Natural killer cell (primary cell): ENCODE measurements around the gene MST1. TPM values are rescaled to one million over a fixed set of nuclear protein-coding genes. Genes with fewer than 3 reads are reported as not detected.

Source experiments
- ATAC-seq, 3 donors: fragments of 150-1000 bp in 2 of 3; fragments of 200-7000 bp in 1 of 3; cut with Tn5 transposase; 1 replicate in 1 of 3; 2 replicates in 2 of 3; pipeline ENCODE4 v1.10.0; 2021; ENCODE audit warnings: mild to moderate bottlenecking in 2 of 3, moderate library complexity in 2 of 3
- DNase-seq, 2 donors: peaks; one replicate each; pipeline versions ENCODE4 v3.0.0 to v3.0.0-alpha.2; 2013 to 2021; ENCODE audit warnings: mixed read lengths in 1 of 2
- H3K27ac ChIP-seq: one replicate; pipeline ENCODE4 v1.5.1; 2013; ENCODE audit warnings: mild to moderate bottlenecking, low read length
- H3K27me3 ChIP-seq: one replicate; pipeline ENCODE4 v1.6.1; 2013; ENCODE audit warnings: low read length; ENCODE audit not compliant: control insufficient read depth, insufficient read depth
- H3K36me3 ChIP-seq: one replicate; pipeline ENCODE4 v1.6.1; 2013; ENCODE audit warnings: low read length; ENCODE audit not compliant: control insufficient read depth, insufficient read depth
- H3K4me1 ChIP-seq: one replicate; pipeline ENCODE4 v1.6.1; 2013; ENCODE audit warnings: low read length; ENCODE audit not compliant: control insufficient read depth, insufficient read depth
- H3K4me3 ChIP-seq: one replicate; pipeline ENCODE4 v1.5.1; 2013; ENCODE audit warnings: low read length
- H3K9me3 ChIP-seq: one replicate; pipeline ENCODE4 v1.6.1; 2013; ENCODE audit warnings: low read length; ENCODE audit not compliant: control insufficient read depth, insufficient read depth
- H3K27ac Mint-ChIP-seq, 2 donors: one replicate each; pipeline ENCODE4 v1.8.0; 2022; ENCODE audit warnings: mild to moderate bottlenecking in 2 of 2, mixed read lengths in 2 of 2, moderate library complexity in 1 of 2
- H3K27me3 Mint-ChIP-seq, 2 donors: one replicate each; pipeline ENCODE4 v1.8.0; 2022; ENCODE audit warnings: low read depth in 2 of 2, mixed read lengths in 2 of 2
- H3K36me3 Mint-ChIP-seq: one replicate; pipeline ENCODE4 v1.8.0; 2022; ENCODE audit warnings: mixed read lengths
- H3K4me1 Mint-ChIP-seq, 2 donors: one replicate each; pipeline ENCODE4 v1.8.0; 2022; ENCODE audit warnings: mixed read lengths in 2 of 2
- H3K4me3 Mint-ChIP-seq: one replicate; pipeline ENCODE4 v1.8.0; 2022; ENCODE audit warnings: mild to moderate bottlenecking, moderate library complexity, mixed read lengths
- H3K9me3 Mint-ChIP-seq, 2 donors: one replicate each; pipeline ENCODE4 v1.8.0; 2022; ENCODE audit warnings: mixed read lengths in 2 of 2
- WGBS: methylation state at CpG from one replicate; pipeline ENCODE4 v1.1.7; 2013; ENCODE audit warnings: missing lambda C conversion rate; ENCODE audit not compliant: insufficient coverage; 5-methylcytosine and 5-hydroxymethylcytosine counted together
- intact Hi-C: fragments of 100-400 bp; cut with micrococcal nuclease; formaldehyde crosslinking; loops from one replicate; pipeline ENCODE4 v1.14.2; 2022
- total RNA-seq, 4 donors: library from RNA; stranded (reverse); fragments of 120-200 nt in 1 of 4; gene quantifications; one replicate each; pipeline versions ENCODE4 v1.2.3 to v1.2.4, GENCODE V29; 2013 to 2022
- TF ChIP-seq, protein P1 (sequence below): fragments of 200-600 bp; IDR thresholded peaks from one replicate; pipeline ENCODE4 v1.8.0; 2022; ENCODE audit warnings: antibody characterized with exemption

MST1 gene
- total RNA-seq, 3 donors from 2014 or later (not counting 1 experiment from before 2014, with no cell fraction given) = 9.5 to 19.1 (median 15.2) TPM

DNA sequence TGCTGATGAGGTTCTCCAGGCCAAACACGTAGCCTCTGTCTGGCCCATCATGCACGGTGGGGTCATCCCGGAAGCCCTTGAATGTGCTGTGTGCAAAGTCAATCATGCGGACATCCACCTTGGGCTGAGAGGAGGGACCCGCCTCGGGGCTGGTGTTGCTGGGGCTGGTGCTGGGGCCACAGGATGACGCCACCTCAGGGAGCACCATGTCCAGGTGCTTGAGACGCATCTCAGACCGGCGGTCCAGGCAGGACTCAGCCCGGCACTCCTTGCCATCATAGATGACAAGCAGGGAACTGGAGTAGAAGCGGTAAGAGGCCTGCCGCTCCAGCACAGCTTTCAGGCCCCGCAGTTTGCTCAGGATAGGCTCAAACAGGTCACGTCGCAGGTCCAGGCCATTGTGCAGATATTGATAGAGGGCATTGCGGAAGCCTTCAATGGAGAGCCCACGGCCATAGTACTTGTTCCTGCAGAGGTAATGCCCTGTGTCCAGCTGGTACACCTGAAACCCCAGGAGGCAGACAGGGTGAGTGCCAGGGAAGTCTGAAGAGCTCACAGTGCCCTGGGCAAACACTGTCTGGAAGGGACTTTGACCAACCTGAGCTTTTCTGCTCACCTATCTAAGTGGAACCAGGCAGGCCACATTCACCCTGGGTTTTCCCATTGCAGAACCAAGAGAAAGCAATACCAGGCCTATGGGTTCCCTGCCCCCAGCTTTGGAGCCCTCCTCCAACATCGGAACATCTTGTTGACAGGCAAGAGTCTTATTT, 38.1 kb upstream of the MST1 start:
- ATAC-seq = no peak
- H3K27ac Mint-ChIP-seq = no peak overlapping the region
- 91% methylated on average over 19 of the region's 19 CpGs for WGBS
- no peak overlapping the region for H3K4me3 ChIP-seq
- no peaks in the 10 kb centered on the region for H3K27me3 ChIP-seq
- TF ChIP-seq, protein P1, sequence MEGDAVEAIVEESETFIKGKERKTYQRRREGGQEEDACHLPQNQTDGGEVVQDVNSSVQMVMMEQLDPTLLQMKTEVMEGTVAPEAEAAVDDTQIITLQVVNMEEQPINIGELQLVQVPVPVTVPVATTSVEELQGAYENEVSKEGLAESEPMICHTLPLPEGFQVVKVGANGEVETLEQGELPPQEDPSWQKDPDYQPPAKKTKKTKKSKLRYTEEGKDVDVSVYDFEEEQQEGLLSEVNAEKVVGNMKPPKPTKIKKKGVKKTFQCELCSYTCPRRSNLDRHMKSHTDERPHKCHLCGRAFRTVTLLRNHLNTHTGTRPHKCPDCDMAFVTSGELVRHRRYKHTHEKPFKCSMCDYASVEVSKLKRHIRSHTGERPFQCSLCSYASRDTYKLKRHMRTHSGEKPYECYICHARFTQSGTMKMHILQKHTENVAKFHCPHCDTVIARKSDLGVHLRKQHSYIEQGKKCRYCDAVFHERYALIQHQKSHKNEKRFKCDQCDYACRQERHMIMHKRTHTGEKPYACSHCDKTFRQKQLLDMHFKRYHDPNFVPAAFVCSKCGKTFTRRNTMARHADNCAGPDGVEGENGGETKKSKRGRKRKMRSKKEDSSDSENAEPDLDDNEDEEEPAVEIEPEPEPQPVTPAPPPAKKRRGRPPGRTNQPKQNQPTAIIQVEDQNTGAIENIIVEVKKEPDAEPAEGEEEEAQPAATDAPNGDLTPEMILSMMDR = no peak
- H3K4me3 Mint-ChIP-seq = no peak overlapping the region
- no peaks in the 10 kb centered on the region for H3K27me3 Mint-ChIP-seq
- H3K9me3 Mint-ChIP-seq = no peaks in the 10 kb centered on the region
- H3K36me3 Mint-ChIP-seq = peaks cover 6% of the 10 kb centered on the region
- H3K4me1 Mint-ChIP-seq = peaks cover 17 to 20% of the 10 kb centered on the region in 2 donors
- intact Hi-C loops = no loop called here
- H3K4me1 ChIP-seq = peaks cover 25% of the 10 kb centered on the region
- no peak for DNase-seq
- no peaks in the 10 kb centered on the region for H3K9me3 ChIP-seq
- H3K27ac ChIP-seq = peak overlapping the region; percentile 37
- H3K36me3 ChIP-seq = peaks cover 29% of the 10 kb centered on the region

DNA sequence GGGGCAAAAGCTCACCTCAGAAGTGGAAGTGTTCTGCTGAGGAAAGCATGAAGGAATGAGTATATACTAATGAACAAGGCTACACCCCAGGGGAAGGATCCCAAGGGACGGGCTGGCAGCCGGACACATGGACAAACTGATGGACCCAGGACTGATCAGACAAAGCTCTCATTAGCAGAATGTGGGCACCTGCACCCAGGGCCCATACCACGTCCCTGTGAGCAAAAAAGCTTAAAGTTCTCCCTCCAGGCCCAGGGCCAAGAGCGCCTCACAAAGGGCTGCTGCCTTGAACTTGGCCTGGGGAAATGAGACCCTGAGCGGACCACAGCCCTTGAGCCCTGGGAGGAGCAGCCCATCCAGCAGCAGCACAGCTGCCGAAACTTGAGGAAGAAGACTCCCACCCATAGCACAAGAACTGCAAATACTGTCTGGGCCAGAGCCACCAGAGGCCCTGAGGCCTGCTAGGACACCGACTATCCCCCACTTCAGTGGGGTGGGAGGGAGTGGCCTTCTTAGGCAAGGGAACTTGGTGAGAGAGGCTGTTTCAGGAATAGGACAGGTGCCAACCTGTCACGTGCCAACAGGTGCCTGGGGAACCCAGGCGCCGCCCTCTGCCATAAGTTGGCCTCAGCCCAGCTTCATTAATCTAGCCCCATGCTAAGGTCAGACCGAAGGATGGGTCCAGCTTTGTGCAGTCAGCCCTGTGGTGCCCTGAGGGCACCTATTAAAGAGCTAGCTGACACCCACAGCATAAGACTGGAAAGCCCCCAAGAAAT, 36.8 kb upstream of the MST1 start:
- DNase-seq = no peak
- peak overlapping the region; percentile 21 to 43 for H3K27ac Mint-ChIP-seq
- Histone ChIP-seq H3K9me3 (no peaks in the 10 kb centered on the region), H3K4me1 (peaks cover 28% of the 10 kb centered on the region), H3K27me3 (no peaks in the 10 kb centered on the region), H3K27ac (peak overlapping the region; percentile 37), H3K36me3 (peaks cover 28% of the 10 kb centered on the region), H3K4me3 (no peak overlapping the region)
- H3K27me3 Mint-ChIP-seq = no peaks in the 10 kb centered on the region
- TF ChIP-seq, protein P1 = no peak
- H3K4me1 Mint-ChIP-seq = peaks cover 18 to 24% of the 10 kb centered on the region in 2 donors
- ATAC-seq = no peak
- intact Hi-C loops = no loop called here
- H3K4me3 Mint-ChIP-seq = no peak overlapping the region
- peaks cover 2% of the 10 kb centered on the region for H3K36me3 Mint-ChIP-seq
- H3K9me3 Mint-ChIP-seq = no peaks in the 10 kb centered on the region
- 96% methylated on average over 11 of the region's 11 CpGs for WGBS

DNA sequence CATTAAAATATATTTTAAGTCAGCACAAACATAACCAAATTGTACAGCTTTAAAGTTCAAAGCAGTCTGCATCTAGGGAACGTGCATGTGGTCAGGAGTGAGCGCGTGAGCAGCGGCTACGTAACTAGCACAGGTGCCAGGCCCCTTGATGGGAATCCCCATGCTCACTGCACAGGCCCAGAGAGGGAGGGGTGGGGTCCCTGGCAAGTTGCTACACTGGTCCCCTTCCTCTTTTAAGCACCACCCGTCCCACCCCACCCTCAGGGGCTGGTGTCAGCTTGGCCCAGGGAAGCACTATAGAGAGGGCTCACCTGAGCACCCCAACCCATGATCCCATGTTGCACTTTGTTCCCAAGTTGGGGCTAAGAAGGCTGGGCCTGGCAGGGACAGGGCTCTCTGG, 35.3 kb upstream of the MST1 start:
- peak overlapping the region; percentile 96 for H3K27ac ChIP-seq
- ATAC-seq (no peak), DNase-seq (peak in 1 of 2 donors; percentile 78)
- H3K4me1 ChIP-seq = peaks cover 38% of the 10 kb centered on the region
- intact Hi-C loops = no loop called here
- Mint-ChIP-seq H3K27ac (peak overlapping the region; percentile 88 to 93), H3K4me3 (peak overlapping the region; percentile 92), H3K27me3 (no peaks in the 10 kb centered on the region), H3K36me3 (no peaks in the 10 kb centered on the region), H3K4me1 (peaks cover 21 to 32% of the 10 kb centered on the region in 2 donors), H3K9me3 (no peaks in the 10 kb centered on the region)
- H3K4me3 ChIP-seq = peak overlapping the region; percentile 88
- H3K36me3 ChIP-seq = peaks cover 27% of the 10 kb centered on the region
- no peaks in the 10 kb centered on the region for H3K9me3 ChIP-seq
- no peaks in the 10 kb centered on the region for H3K27me3 ChIP-seq
- TF ChIP-seq, protein P1 = no peak
- WGBS = 25% methylated on average over 6 of the region's 6 CpGs
